ACHN (cell line): ENCODE results near the gene AGTRAP.

Experiments
- DNase-seq: peaks from one replicate; pipeline ENCODE4 v3.0.0-alpha.2; 2015
- in situ Hi-C: cut with HindIII; loops from 2 replicates; pipeline ENCODE4 v1.10.0; 2017; ENCODE audit warnings: low sequenced_read_pairs, low pct_ligation_motif_present, low pct_unique_long_range_greater_than_20kb

Gene AGTRAP

GRCh38 chr1:11749996-11750395, 14.1 kb downstream of the AGTRAP start:
- in situ Hi-C loops = no loop called here
- no peak for DNase-seq

DNA sequence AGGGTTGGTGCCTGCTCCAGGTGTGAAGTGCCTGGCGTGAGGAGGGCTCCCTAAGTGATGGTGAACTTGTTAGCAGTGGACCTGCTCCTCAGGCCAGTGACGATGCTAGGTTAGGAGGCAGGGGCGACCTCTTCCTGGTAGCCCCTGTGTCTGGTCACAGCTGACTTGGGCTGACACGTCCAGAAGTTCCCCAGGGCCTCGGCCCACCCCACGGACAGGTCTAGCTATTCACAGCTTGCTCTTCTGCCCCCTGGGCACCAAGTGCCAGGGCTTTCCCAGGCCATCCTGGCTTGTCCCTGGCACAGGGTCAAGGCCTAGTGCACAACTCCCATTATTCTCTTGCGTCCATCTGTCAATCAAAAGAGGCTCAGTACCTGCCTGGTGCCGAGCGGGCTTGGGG, 15.2 kb downstream of the AGTRAP start:
- in situ Hi-C loops = no loop called here
- no peak for DNase-seq

DNA sequence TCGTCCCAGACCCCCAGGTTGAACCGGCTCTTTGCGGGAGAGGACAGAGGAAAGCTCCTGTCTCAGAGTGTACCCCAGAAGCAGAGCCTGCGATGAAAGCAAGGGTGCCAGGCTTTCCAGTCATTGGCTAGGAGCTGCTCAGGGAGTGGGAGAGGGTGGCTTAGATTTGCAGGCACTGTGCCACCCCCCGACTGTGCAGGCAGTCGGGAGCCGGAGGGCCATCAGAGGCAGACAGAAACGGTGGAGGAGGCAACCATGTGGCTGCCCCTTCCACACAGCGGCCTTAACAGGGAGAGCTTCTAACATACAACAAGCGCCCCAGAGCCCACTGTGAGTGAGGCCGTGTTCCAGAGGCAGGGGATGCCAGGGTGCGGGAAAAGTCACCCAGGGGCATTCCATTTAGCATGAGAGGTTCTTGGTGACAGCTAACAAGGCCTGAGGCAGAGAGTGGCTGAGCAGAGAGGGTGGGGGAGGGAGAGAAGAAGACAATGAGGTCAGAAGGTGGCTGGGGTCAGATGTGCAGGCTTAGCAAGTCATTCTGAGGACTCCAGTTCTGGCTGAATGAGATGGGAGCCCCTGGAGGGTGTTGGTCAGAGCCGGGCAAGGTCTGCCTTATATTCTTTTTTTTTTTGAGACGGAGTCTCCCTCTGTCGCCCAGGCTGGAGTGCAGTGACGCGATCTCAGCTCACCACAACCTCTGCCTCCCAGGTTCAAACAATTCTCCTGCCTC, 16.6 kb downstream of the AGTRAP start:
- DNase-seq = no peak
- in situ Hi-C loops = no loop called here

- no peak for DNase-seq
- in situ Hi-C loops = no loop called here
Observed at GRCh38 chr1:11753555-11754208, 17.7 kb downstream of the AGTRAP start.

- DNase-seq = no peak
- in situ Hi-C loops = no loop called here
Observed at GRCh38 chr1:11757047-11757446, 21.1 kb downstream of the AGTRAP start.

DNA sequence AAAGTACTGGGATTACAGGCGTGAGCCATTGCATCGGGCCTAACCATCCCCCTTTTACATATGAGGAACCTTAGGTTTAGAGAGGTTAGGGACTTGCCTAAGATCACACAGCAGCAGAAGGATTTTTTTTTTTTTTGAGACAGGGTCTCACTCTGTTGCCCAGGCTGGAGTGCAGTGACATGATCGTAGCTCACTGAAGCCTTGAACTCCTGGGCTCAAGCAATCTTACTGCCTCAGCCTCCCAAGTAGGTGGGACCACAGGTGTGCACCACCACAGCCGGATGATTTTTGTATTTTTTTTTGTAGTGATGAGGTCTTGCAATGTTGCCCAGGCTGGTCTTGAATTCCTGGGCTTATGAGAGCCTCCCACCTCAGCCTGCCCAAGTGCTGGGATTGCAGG, 23.9 kb downstream of the AGTRAP start:
- in situ Hi-C loops = no loop called here

GRCh38 chr1:11761285-11761684, 25.3 kb downstream of the AGTRAP start:
- in situ Hi-C loops = no loop called here
- no peak for DNase-seq

More for the DNA sequence above, 23.9 kb downstream of the AGTRAP start:
- no peak for DNase-seq

DNA sequence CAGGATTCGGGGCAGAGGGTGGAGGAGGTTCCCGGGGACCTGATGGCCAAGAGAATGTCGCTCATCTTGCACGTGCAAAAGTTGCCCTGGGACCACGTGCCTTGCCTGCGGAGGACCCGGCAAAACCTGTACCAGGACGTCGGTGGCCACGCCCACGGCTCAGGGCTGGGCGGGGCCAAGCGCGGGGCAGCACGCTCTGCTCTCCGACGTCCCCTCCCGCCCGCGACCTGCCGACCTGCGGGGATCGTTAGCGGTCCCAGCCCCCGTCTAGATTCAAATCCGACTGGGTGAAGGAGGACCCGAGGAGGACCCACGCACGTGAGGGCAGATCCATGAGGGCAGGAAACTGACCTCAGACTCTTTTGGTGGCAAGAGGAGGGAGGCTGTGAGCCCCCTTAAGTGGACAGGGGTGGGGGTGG, 26.1 kb downstream of the AGTRAP start, which contains the start of gene C1orf167:
TSS of gene C1orf167 (plus strand) at position 206 of the 419 bp plus-strand sequence. CDS start 2,208 bp downstream, outside the sequence.
- in situ Hi-C loops = no loop called here
- DNase-seq = no peak

GRCh38 chr1:11764115-11764514, 28.2 kb downstream of the AGTRAP start:
- no peak for DNase-seq
- in situ Hi-C loops = no loop called here

- in situ Hi-C loops = no loop called here
- no peak for DNase-seq
Observed at GRCh38 chr1:11764519-11764918, 28.6 kb downstream of the AGTRAP start.

DNA sequence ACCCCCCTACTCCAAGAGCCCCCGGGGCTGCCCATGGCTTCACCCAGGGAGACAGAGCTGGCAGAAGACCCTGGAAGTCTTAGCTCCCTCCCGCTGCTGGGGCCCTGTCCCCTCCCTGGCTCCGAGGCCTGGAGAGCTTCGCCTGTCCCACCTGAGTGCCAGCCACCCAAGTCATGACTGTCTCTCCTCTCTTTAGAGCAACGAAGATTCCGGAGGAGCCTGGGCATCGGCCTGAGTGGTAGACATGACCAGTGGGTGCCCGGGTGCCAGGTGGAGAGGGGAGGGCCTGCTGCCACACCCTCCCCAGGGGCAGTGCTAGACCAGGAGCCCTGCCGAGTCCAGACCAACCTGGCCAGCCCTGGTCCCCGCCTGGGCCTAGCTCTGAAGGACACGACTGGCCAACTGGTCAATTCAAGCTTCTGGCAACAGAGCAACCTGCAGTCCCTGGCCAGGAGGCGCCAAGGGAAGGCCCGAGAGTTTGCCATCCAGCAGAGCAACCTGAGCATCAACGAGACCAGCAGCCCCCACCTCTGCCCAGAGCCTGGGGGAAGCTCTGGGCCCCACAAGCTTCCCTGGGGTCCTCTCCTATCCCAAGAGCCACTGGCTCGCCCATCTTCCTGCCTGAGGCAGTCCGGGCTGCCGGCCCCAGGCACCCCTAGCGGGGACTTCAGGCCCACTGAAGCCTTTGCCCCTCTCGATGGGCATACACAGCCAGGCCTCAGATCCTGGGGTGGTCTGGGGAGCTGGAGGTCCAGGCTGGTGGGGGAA, 29.9 kb downstream of the AGTRAP start:
- in situ Hi-C loops = no loop called here
- DNase-seq = no peak

DNA sequence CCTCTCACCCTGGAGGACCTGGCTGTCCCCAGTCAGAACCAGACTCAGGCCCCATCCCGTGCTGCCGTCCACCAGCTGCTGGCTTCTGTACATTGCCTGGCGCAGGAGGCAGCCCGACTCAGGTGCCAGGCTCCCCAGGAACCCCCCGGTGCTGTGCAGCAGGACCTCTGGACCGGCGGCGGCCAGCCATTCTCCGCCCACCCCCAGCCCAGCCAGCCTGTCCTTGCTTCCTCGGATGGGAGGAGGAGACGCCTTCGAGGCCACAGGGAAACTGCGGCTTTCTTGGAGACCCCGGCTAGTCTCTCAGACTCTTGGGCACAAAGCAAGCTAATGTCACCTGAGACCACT, 30.5 kb downstream of the AGTRAP start:
- DNase-seq = no peak
- in situ Hi-C loops = no loop called here

DNA sequence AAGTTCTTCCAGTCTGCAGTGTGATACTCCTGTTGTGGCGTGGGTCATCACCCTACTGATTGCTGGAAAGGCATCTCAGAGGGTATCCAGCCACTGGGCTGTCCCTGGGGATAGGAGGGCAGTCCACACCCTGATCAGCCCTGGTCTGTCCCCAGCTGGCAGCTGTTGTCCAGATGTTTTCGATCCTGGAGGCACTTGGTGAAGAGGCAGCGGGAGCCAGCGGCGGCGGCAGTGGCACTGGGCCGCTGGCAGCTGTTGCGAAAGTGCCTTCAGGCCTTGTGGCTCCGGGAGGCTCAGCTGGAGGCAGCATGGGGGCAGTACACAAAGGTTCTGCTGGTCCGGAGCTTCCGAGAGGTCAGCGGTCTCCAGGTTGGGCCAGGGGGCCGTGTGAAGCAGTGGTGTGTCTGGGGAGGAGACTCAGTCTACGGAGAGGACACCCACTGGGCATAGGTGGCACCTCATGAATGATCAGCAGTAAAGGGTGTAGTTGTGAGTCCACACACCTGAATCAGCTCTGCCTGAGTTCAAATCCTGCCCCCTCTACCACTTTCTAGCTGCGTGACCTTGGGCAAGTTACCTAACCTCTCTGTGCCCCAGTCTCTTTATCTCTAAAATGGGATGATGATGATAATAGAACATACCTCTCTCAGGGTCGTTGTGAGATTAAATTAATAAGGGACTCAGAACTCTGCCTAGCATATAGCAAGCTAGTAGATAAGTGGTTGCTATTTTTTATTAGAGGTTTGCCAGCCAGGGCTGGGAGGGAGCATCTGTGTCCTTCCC, 32.2 kb downstream of the AGTRAP start:
- in situ Hi-C loops = no loop called here
- no peak for DNase-seq

- in situ Hi-C loops = no loop called here
- DNase-seq = no peak
Observed at GRCh38 chr1:11768821-11769220, 32.9 kb downstream of the AGTRAP start.

GRCh38 chr1:11769274-11769673, 33.3 kb downstream of the AGTRAP start:
- no peak for DNase-seq
- in situ Hi-C loops = no loop called here

DNA sequence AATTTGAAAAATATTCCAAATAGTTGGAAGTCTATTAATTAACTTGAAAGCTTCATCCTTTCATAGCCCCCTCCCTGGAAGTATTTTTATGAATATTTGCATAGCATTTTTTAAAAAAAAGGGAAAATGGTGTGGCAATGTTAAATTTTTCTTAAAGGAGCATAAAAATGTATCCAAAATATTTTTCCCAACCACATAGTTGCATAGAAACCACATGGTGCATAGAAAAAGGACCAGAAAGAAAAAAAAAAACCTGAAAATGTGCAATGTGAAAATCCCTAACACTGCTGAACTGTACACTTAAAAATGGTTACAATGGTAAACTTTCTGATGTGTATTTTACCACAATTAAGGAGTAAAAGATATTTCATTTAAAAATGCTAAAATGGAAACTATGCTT, 34.1 kb downstream of the AGTRAP start:
- in situ Hi-C loops = no loop called here
- DNase-seq = no peak

- no peak for DNase-seq
- in situ Hi-C loops = no loop called here
Observed at GRCh38 chr1:11771481-11772043, 35.6 kb downstream of the AGTRAP start.

DNA sequence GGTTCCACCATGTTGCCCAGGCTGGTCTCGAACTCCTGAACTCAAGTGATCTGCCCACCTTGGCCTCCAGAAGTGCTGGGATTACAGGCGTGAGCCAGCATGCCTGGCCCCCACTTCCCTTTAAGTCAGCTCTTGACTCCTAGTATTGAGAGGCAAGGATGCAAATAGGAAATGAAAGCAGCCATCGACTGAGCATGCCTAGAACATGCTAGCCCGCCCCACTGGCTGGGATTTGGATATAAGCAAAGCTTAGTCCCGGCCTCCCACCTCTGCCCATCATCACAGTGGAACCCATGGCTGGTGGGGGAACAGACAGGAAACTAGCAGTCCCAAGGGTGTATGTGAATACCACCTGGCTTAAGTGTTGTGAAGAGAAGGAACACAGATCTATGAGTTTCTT, 36.5 kb downstream of the AGTRAP start:
- in situ Hi-C loops = no loop called here
- no peak for DNase-seq

GRCh38 chr1:11774753-11775152, 38.8 kb downstream of the AGTRAP start:
- DNase-seq = no peak
- in situ Hi-C loops = no loop called here
